Prostate gland (tissue), 2 donors: ENCODE data around the gene PLSCR2.

Experiments used
- POLR2A ChIP-seq: fragments of 450-650 bp; IDR thresholded peaks from one replicate; pipeline ENCODE4 v1.6.1; 2016; ENCODE audit warnings: antibody characterized with exemption, mild to moderate bottlenecking
- POLR2AphosphoS5 ChIP-seq: sonication (generic); formaldehyde crosslinking; IDR thresholded peaks from one replicate; pipeline ENCODE4 v1.6.1; 2017; ENCODE audit warnings: antibody characterized with exemption
- TF ChIP-seq, protein P1 (sequence below), 4 experiments: fragments of 200-600 bp in 2 of 4; fragments of 450-650 bp in 2 of 4; sonication (generic) in 2 of 4; IDR thresholded peaks; 1 replicate in 3 of 4; 2 replicates in 1 of 4; pipeline ENCODE4 v1.5.1; 2016 to 2019; ENCODE audit warnings: antibody characterized with exemption in 4 of 4, mild to moderate bottlenecking in 2 of 4, moderate library complexity in 2 of 4

DNA sequence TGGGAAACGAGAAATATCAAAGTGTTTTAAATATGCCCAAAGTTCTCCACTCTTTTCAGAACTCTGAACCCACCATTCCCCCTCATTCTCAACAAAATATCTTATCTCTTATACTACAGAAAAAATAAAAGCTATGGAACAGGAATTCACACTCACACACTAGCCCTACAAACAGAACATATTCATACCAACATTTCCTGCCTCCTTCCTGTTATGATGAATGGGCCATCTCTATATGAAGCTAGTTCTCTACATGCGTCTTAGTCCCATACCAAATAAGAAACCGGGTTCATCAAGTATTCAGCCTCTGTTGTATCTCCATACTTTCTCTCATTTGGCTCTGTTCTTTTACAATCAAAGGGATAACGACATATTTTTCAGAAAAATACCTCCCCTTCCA, 72.6 kb downstream of the PLSCR2 start:
- TF ChIP-seq, protein P1, sequence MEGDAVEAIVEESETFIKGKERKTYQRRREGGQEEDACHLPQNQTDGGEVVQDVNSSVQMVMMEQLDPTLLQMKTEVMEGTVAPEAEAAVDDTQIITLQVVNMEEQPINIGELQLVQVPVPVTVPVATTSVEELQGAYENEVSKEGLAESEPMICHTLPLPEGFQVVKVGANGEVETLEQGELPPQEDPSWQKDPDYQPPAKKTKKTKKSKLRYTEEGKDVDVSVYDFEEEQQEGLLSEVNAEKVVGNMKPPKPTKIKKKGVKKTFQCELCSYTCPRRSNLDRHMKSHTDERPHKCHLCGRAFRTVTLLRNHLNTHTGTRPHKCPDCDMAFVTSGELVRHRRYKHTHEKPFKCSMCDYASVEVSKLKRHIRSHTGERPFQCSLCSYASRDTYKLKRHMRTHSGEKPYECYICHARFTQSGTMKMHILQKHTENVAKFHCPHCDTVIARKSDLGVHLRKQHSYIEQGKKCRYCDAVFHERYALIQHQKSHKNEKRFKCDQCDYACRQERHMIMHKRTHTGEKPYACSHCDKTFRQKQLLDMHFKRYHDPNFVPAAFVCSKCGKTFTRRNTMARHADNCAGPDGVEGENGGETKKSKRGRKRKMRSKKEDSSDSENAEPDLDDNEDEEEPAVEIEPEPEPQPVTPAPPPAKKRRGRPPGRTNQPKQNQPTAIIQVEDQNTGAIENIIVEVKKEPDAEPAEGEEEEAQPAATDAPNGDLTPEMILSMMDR (IDR thresholded peaks at IDR 0.05) = no peak
- TF ChIP-seq POLR2AphosphoS5 = no peak
- TF ChIP-seq POLR2A = no peak
